Measurements from ENCODE around the gene FOLR3. TPM values are rescaled to one million over a fixed set of nuclear protein-coding genes. Genes with fewer than 3 reads are reported as not detected.

FOLR3 gene
- total RNA-seq, 1 experiment from 2014 or later, result not detected

DNA sequence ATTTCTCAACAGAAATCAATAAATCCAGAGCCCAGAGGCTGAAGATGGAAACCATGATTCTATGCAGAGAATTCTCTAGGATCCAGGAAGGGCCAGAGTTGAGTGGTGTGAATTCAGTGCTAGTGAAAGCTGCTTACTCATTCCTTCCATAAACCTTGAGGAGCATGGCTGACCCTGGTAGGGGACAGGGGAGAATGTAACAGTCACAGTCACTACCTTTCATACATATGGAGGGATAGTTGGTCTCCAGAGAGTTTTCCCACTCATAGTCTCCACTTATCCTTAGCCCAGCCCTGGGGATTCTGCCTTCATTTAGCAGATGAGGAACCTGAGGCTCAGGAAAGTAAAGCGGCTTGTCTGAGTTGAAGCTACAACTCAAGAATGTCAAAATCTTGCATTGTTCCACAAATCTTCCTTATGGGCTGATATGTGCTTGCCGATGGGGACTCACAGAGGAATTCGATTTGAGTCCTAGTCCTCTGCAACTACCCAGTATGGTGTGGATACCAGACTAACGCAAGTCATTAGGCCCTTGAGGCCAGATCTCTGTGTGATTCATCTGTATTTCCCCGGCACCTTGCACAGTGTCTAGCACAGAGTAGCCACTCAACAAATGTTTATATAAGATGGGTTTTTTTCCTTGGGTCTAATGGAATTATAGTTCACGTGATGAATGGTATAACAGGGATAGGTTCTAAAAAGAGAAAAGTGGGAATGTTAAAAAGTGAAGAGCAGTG lies 19.3 kb upstream of the FOLR3 start (continued):
- TF ChIP-seq, protein P1, sequence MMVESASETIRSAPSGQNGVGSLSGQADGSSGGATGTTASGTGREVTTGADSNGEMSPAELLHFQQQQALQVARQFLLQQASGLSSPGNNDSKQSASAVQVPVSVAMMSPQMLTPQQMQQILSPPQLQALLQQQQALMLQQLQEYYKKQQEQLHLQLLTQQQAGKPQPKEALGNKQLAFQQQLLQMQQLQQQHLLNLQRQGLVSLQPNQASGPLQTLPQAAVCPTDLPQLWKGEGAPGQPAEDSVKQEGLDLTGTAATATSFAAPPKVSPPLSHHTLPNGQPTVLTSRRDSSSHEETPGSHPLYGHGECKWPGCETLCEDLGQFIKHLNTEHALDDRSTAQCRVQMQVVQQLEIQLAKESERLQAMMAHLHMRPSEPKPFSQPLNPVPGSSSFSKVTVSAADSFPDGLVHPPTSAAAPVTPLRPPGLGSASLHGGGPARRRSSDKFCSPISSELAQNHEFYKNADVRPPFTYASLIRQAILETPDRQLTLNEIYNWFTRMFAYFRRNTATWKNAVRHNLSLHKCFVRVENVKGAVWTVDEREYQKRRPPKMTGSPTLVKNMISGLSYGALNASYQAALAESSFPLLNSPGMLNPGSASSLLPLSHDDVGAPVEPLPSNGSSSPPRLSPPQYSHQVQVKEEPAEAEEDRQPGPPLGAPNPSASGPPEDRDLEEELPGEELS (CRISPR knock-in tag; IDR thresholded peaks at IDR 0.05), result no peak
- TF ChIP-seq, protein P2, sequence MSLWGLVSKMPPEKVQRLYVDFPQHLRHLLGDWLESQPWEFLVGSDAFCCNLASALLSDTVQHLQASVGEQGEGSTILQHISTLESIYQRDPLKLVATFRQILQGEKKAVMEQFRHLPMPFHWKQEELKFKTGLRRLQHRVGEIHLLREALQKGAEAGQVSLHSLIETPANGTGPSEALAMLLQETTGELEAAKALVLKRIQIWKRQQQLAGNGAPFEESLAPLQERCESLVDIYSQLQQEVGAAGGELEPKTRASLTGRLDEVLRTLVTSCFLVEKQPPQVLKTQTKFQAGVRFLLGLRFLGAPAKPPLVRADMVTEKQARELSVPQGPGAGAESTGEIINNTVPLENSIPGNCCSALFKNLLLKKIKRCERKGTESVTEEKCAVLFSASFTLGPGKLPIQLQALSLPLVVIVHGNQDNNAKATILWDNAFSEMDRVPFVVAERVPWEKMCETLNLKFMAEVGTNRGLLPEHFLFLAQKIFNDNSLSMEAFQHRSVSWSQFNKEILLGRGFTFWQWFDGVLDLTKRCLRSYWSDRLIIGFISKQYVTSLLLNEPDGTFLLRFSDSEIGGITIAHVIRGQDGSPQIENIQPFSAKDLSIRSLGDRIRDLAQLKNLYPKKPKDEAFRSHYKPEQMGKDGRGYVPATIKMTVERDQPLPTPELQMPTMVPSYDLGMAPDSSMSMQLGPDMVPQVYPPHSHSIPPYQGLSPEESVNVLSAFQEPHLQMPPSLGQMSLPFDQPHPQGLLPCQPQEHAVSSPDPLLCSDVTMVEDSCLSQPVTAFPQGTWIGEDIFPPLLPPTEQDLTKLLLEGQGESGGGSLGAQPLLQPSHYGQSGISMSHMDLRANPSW (CRISPR knock-in tag; conservative IDR thresholded peaks at IDR 0.05; ENCODE audit: low read depth), result no peak
- TF ChIP-seq, protein P3, sequence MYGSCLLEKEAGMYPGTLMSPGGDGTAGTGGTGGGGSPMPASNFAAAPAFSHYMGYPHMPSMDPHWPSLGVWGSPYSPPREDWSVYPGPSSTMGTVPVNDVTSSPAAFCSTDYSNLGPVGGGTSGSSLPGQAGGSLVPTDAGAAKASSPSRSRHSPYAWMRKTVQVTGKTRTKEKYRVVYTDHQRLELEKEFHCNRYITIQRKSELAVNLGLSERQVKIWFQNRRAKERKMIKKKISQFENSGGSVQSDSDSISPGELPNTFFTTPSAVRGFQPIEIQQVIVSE (CRISPR knock-in tag; IDR thresholded peaks at IDR 0.05; ENCODE audit: borderline replicate concordance), result no peak
- TF ChIP-seq, protein P4, sequence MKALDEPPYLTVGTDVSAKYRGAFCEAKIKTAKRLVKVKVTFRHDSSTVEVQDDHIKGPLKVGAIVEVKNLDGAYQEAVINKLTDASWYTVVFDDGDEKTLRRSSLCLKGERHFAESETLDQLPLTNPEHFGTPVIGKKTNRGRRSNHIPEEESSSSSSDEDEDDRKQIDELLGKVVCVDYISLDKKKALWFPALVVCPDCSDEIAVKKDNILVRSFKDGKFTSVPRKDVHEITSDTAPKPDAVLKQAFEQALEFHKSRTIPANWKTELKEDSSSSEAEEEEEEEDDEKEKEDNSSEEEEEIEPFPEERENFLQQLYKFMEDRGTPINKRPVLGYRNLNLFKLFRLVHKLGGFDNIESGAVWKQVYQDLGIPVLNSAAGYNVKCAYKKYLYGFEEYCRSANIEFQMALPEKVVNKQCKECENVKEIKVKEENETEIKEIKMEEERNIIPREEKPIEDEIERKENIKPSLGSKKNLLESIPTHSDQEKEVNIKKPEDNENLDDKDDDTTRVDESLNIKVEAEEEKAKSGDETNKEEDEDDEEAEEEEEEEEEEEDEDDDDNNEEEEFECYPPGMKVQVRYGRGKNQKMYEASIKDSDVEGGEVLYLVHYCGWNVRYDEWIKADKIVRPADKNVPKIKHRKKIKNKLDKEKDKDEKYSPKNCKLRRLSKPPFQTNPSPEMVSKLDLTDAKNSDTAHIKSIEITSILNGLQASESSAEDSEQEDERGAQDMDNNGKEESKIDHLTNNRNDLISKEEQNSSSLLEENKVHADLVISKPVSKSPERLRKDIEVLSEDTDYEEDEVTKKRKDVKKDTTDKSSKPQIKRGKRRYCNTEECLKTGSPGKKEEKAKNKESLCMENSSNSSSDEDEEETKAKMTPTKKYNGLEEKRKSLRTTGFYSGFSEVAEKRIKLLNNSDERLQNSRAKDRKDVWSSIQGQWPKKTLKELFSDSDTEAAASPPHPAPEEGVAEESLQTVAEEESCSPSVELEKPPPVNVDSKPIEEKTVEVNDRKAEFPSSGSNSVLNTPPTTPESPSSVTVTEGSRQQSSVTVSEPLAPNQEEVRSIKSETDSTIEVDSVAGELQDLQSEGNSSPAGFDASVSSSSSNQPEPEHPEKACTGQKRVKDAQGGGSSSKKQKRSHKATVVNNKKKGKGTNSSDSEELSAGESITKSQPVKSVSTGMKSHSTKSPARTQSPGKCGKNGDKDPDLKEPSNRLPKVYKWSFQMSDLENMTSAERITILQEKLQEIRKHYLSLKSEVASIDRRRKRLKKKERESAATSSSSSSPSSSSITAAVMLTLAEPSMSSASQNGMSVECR (CRISPR knock-in tag; IDR thresholded peaks at IDR 0.05; ENCODE audit: borderline replicate concordance), result no peak
- TF ChIP-seq, protein P5, sequence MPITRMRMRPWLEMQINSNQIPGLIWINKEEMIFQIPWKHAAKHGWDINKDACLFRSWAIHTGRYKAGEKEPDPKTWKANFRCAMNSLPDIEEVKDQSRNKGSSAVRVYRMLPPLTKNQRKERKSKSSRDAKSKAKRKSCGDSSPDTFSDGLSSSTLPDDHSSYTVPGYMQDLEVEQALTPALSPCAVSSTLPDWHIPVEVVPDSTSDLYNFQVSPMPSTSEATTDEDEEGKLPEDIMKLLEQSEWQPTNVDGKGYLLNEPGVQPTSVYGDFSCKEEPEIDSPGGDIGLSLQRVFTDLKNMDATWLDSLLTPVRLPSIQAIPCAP (CRISPR knock-in tag; IDR thresholded peaks at IDR 0.05), result no peak
- TF ChIP-seq, protein P6, sequence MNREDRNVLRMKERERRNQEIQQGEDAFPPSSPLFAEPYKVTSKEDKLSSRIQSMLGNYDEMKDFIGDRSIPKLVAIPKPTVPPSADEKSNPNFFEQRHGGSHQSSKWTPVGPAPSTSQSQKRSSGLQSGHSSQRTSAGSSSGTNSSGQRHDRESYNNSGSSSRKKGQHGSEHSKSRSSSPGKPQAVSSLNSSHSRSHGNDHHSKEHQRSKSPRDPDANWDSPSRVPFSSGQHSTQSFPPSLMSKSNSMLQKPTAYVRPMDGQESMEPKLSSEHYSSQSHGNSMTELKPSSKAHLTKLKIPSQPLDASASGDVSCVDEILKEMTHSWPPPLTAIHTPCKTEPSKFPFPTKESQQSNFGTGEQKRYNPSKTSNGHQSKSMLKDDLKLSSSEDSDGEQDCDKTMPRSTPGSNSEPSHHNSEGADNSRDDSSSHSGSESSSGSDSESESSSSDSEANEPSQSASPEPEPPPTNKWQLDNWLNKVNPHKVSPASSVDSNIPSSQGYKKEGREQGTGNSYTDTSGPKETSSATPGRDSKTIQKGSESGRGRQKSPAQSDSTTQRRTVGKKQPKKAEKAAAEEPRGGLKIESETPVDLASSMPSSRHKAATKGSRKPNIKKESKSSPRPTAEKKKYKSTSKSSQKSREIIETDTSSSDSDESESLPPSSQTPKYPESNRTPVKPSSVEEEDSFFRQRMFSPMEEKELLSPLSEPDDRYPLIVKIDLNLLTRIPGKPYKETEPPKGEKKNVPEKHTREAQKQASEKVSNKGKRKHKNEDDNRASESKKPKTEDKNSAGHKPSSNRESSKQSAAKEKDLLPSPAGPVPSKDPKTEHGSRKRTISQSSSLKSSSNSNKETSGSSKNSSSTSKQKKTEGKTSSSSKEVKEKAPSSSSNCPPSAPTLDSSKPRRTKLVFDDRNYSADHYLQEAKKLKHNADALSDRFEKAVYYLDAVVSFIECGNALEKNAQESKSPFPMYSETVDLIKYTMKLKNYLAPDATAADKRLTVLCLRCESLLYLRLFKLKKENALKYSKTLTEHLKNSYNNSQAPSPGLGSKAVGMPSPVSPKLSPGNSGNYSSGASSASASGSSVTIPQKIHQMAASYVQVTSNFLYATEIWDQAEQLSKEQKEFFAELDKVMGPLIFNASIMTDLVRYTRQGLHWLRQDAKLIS (CRISPR knock-in tag; IDR thresholded peaks at IDR 0.05; ENCODE audit: borderline replicate concordance), result no peak

DNA sequence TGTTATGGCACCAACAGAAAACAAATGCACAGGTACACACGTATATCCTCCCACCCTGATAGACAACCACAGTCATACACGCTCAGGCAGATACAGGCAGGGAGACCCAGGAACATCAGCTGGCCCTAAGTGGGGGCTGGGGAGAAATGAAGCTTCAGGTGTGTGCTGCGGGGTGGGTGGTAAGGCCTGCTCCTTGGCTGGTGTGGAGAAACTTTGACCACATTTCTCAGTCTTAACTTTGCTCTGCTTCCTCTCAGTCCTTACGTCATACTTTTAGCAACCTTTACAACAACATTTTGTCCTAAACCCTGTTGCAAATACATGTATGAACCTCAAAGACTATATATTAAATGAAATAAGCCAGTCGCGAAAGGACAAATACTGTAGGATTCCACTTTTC lies 16.3 kb upstream of the FOLR3 start:
- no peak for ATAC-seq
- TF ChIP-seq, protein P5 (CRISPR knock-in tag; IDR thresholded peaks at IDR 0.05), result no peak
- TF ChIP-seq, protein P7, sequence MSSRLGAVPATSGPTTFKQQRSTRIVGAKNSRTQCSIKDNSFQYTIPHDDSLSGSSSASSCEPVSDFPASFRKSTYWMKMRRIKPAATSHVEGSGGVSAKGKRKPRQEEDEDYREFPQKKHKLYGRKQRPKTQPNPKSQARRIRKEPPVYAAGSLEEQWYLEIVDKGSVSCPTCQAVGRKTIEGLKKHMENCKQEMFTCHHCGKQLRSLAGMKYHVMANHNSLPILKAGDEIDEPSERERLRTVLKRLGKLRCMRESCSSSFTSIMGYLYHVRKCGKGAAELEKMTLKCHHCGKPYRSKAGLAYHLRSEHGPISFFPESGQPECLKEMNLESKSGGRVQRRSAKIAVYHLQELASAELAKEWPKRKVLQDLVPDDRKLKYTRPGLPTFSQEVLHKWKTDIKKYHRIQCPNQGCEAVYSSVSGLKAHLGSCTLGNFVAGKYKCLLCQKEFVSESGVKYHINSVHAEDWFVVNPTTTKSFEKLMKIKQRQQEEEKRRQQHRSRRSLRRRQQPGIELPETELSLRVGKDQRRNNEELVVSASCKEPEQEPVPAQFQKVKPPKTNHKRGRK (CRISPR knock-in tag; IDR thresholded peaks at IDR 0.05; ENCODE audit: borderline replicate concordance), result no peak
- TF ChIP-seq, protein P8, sequence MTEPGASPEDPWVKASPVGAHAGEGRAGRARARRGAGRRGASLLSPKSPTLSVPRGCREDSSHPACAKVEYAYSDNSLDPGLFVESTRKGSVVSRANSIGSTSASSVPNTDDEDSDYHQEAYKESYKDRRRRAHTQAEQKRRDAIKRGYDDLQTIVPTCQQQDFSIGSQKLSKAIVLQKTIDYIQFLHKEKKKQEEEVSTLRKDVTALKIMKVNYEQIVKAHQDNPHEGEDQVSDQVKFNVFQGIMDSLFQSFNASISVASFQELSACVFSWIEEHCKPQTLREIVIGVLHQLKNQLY (CRISPR knock-in tag; IDR thresholded peaks at IDR 0.05), result no peak
- no peak for TF ChIP-seq TEAD4 (CRISPR knock-in tag; IDR thresholded peaks at IDR 0.05)
- TF ChIP-seq HMGA2 (CRISPR knock-in tag; IDR thresholded peaks at IDR 0.05), result no peak
- no peak for TF ChIP-seq EMX1 (CRISPR knock-in tag; IDR thresholded peaks at IDR 0.05)
- TF ChIP-seq, protein P9, sequence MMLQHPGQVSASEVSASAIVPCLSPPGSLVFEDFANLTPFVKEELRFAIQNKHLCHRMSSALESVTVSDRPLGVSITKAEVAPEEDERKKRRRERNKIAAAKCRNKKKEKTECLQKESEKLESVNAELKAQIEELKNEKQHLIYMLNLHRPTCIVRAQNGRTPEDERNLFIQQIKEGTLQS (CRISPR knock-in tag; conservative IDR thresholded peaks at IDR 0.05), result no peak
- TF ChIP-seq IRF2 (CRISPR knock-in tag; IDR thresholded peaks at IDR 0.05; ENCODE audit: borderline replicate concordance, low read depth), result no peak

More for the DNA sequence above, 16.3 kb upstream of the FOLR3 start:
- Mint-ChIP-seq H3K9me3 (peaks cover 13% of the 10 kb centered on the region), H3K4me3 (no peak overlapping the region), H3K4me1 (no peaks in the 10 kb centered on the region), H3K27me3 (ENCODE audit: low read depth) (peaks cover 74% of the 10 kb centered on the region), H3K36me3 (no peaks in the 10 kb centered on the region), H3K27ac (no peak overlapping the region)
- no peak for DNase-seq (ENCODE audit: low spot score)
- ChIA-PET POLR2A (no interaction called here), CTCF (interaction anchor here (1.1 kb wide), 1 partner anchor 63 kb away, joined by 3 read pairs; no protein-coding TSS in a partner anchor)

Measured in WTC11 (cell line).